ENCODE data around the gene ZBTB44.

The ZBTB44 gene

DNA sequence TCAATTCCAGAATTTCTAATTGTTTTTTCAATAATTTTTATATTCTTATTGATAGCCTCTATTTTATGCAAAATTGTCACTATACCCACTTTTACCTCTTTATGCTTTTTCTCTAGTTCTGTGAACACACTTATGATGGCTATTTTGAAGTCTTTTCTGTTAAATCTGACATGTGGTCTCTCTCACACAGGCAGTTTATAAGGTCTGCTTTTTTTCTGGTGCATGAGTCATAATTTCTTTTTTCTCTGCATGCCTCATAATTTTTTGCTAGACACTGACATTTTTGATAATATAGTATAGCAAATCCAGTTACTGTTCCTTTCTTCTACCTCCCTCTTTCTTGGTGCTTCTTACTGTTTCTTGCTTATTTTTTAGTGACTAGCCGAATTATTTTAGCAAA is 36.0 kb downstream of the ZBTB44 start:
- TF ChIP-seq, protein P1, sequence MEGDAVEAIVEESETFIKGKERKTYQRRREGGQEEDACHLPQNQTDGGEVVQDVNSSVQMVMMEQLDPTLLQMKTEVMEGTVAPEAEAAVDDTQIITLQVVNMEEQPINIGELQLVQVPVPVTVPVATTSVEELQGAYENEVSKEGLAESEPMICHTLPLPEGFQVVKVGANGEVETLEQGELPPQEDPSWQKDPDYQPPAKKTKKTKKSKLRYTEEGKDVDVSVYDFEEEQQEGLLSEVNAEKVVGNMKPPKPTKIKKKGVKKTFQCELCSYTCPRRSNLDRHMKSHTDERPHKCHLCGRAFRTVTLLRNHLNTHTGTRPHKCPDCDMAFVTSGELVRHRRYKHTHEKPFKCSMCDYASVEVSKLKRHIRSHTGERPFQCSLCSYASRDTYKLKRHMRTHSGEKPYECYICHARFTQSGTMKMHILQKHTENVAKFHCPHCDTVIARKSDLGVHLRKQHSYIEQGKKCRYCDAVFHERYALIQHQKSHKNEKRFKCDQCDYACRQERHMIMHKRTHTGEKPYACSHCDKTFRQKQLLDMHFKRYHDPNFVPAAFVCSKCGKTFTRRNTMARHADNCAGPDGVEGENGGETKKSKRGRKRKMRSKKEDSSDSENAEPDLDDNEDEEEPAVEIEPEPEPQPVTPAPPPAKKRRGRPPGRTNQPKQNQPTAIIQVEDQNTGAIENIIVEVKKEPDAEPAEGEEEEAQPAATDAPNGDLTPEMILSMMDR (IDR thresholded peaks at IDR 0.05; ENCODE audit: insufficient read depth, low read length, missing control alignments): no peak
- H3K4me3 ChIP-seq (ENCODE audit: low read depth, low read length): no peak overlapping the region
- DNase-seq (ENCODE audit: low read depth, low spot score): no peak
- POLR2A ChIA-PET: no interaction called here
- CTCF ChIA-PET: no interaction called here

DNA sequence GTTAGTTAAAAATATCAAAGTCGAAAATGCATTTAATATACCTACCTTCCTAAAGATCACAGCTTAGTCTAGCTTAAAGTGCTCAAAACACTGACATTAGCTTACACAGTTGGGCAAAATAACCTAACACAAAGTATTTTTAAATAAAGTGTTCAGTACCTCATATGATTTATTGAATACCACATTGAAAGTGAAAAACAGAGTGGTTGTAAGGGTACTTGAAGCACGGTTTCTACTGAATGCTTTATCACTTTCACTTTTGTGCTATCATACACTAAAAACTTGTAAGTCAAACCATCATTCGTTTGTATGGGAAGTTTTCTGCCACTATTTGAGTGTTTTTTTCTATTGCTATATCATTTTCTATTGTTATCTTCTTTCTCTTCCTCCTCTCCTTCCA is 36.6 kb downstream of the ZBTB44 start:
- no peak overlapping the region for H3K4me3 ChIP-seq (ENCODE audit: low read depth, low read length)
- no peak for DNase-seq (ENCODE audit: low read depth, low spot score)
- ChIA-PET CTCF (no interaction called here), POLR2A (no interaction called here)
- TF ChIP-seq, protein P1 (IDR thresholded peaks at IDR 0.05; ENCODE audit: insufficient read depth, low read length, missing control alignments): no peak

DNA sequence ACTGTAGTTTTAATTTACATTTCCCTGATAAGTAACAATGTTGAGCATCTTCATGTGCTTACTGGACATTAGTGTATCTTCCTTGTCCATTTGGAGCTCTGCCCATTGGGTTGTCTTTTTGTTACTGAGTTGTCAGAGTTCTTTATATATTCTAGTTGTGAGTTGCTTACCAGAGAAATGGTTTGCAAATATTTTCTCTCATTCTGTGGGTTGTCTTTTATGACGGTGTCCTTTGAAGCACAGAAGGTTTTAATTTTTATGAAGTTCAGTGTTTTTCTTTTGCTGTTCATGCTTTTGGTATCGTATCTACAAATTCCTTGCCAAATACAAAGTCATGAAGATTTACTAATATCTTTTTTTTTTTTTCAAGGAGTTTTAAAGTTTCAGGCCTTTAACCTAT is 42.4 kb downstream of the ZBTB44 start:
- TF ChIP-seq, protein P1 (IDR thresholded peaks at IDR 0.05; ENCODE audit: insufficient read depth, low read length, missing control alignments): no peak
- H3K4me3 ChIP-seq (ENCODE audit: low read depth, low read length): no peak overlapping the region
- POLR2A ChIA-PET: no interaction called here
- DNase-seq (ENCODE audit: low read depth, low spot score): no peak
- CTCF ChIA-PET: no interaction called here

DNA sequence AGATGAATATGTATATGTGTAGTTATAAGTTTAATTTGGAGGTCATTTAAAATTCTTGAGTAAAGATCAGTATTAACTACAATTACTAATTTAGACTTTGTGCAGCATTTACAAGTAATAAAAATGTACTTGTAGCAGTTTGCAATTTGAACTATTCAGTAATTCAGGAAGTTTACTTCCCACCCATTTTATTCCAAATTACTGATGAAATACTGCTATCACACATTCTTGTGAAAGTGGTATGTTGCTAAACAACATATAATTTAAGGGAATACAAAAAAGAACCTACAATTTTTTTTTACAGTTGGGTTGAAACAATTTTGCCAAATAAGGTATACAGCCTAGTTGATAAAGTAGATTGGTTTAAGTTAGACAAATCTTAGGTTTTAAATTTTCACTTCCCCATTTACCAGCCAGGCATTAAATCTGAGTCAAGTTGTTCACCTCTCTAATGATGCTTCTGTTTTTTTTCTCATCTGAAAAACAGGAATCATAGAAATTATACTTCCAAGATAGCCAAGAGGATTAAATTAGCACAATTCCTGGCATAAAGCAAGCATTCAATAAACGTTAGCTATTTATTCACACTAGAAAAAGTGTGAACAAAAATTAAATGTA is 45.3 kb downstream of the ZBTB44 start:
- ChIA-PET CTCF (interaction anchor here (1.5 kb wide), 1 partner anchor 121 kb away, joined by 4 read pairs; no protein-coding TSS in a partner anchor), POLR2A (no interaction called here)
- TF ChIP-seq, protein P1 (IDR thresholded peaks at IDR 0.05; ENCODE audit: insufficient read depth, low read length, missing control alignments): no peak
- no peak for DNase-seq (ENCODE audit: low read depth, low spot score)
- H3K4me3 ChIP-seq (ENCODE audit: low read depth, low read length): no peak overlapping the region

- TF ChIP-seq, protein P1 (IDR thresholded peaks at IDR 0.05; ENCODE audit: insufficient read depth, low read length, missing control alignments): no peak
- ChIA-PET POLR2A (no interaction called here), CTCF (no interaction called here)
- H3K4me3 ChIP-seq (ENCODE audit: low read depth, low read length): no peak overlapping the region
- no peak for DNase-seq (ENCODE audit: low read depth, low spot score)
Measured at GRCh38 chr11:130263351-130263750, 51.4 kb downstream of the ZBTB44 start.

- H3K4me3 ChIP-seq (ENCODE audit: low read depth, low read length): no peak overlapping the region
- CTCF ChIA-PET: no interaction called here
- TF ChIP-seq, protein P1 (IDR thresholded peaks at IDR 0.05; ENCODE audit: insufficient read depth, low read length, missing control alignments): no peak
- DNase-seq (ENCODE audit: low read depth, low spot score): no peak
- POLR2A ChIA-PET: no interaction called here
Measured at GRCh38 chr11:130262424-130262823, 52.3 kb downstream of the ZBTB44 start.
